Left lung (tissue), 10 donors: ENCODE data around the gene DRG2. TPM values are rescaled to one million over a fixed set of nuclear protein-coding genes. Genes with fewer than 3 reads are reported as not detected.
A peak's percentile ranks its signal among the peaks of the same experiment; 100 is the strongest.

Source experiments
- ATAC-seq: fragments of 200-7000 bp; cut with Tn5 transposase; one replicate; pipeline ENCODE4 v1.9.1; 2020; ENCODE audit warnings: moderate library complexity
- DNase-seq, 4 donors: peaks; one replicate each; pipeline ENCODE4 v3.0.0-alpha.2; 2013 to 2020
- H3K27ac ChIP-seq, 2 donors: fragments of 200-600 bp; sonication (generic) in 1 of 2; one replicate each; pipeline versions ENCODE4 v1.5.0 to v1.8.0; 2020 to 2021
- H3K27me3 ChIP-seq, 2 donors: fragments of 200-600 bp; sonication (generic) in 1 of 2; one replicate each; pipeline versions ENCODE4 v1.5.0 to v1.8.0; 2020 to 2021
- H3K36me3 ChIP-seq, 2 donors: fragments of 200-600 bp; sonication (generic) in 1 of 2; one replicate each; pipeline versions ENCODE4 v1.5.0 to v1.8.0; 2020 to 2021
- H3K4me1 ChIP-seq, 2 donors: fragments of 200-600 bp; one replicate each; pipeline ENCODE4 v1.8.0; 2021
- H3K4me3 ChIP-seq, 2 donors: fragments of 200-600 bp; sonication (generic) in 1 of 2; one replicate each; pipeline versions ENCODE4 v1.5.0 to v1.8.0; 2020 to 2021; ENCODE audit warnings: mild to moderate bottlenecking in 1 of 2
- H3K9me3 ChIP-seq, 2 donors: fragments of 200-600 bp; sonication (generic) in 1 of 2; one replicate each; pipeline versions ENCODE4 v1.5.0 to v1.8.0; 2020 to 2021
- CTCF ChIP-seq, 2 donors: fragments of 200-600 bp; sonication (generic) in 1 of 2; IDR thresholded peaks; one replicate each; pipeline versions ENCODE4 v1.5.0 to v1.8.0; 2021; ENCODE audit warnings: antibody characterized with exemption in 2 of 2
- intact Hi-C, 2 donors: fragments of 100-400 bp; cut with DNase I; formaldehyde crosslinking; loops; one replicate each; pipeline versions ENCODE4 v1.11.2 to v1.14.2; 2022
- polyA plus RNA-seq, 6 donors: library from polyadenylated mRNA; unstranded; fragments of 120-200 nt; gene quantifications; one replicate each; pipeline ENCODE4 v1.2.1, GENCODE V29; 2013; ENCODE audit not compliant: insufficient read length in 6 of 6
- total RNA-seq, 2 donors: library from RNA; stranded (reverse); fragmentation: NEBNext Ultra II Directional; extraction: Animal tissue kit (Norgen Biotek cat#: 25700); gene quantifications; one replicate each; pipeline ENCODE4 v1.2.1, GENCODE V29; 2021
- donor health status: DM: no; HTN: yes; CAD: no.
- donor health status: DM: no; HTN: no; CAD: no.

The DRG2 gene
- total and polyA plus RNA-seq, 8 donors: 30.1 to 48.2 (median 38.2) TPM

GRCh38 chr17:18089613-18090012 is 1.9 kb downstream of the DRG2 start:
- Histone ChIP-seq H3K4me1 (peaks cover 9 to 19% of the 10 kb centered on the region in 2 donors), H3K27ac (no peak overlapping the region), H3K4me3 (no peak overlapping the region), H3K9me3 (no peaks in the 10 kb centered on the region), H3K36me3 (peaks cover 0 to 37% of the 10 kb centered on the region in 2 donors), H3K27me3 (no peaks in the 10 kb centered on the region)
- ATAC-seq: no peak
- DNase-seq: no peak
- TF ChIP-seq CTCF (IDR thresholded peaks at IDR 0.05): no peak
- intact Hi-C loops: no loop called here

- DNase-seq: peak in 2 of 4 donors; percentile 21 to 58
- H3K4me1 ChIP-seq: peaks cover 3 to 5% of the 10 kb centered on the region in 2 donors
- H3K27ac ChIP-seq: no peak overlapping the region
- ATAC-seq: peak; percentile 17
- no peaks in the 10 kb centered on the region for H3K9me3 ChIP-seq
- H3K27me3 ChIP-seq: no peaks in the 10 kb centered on the region
- TF ChIP-seq CTCF (IDR thresholded peaks at IDR 0.05): no peak
- H3K36me3 ChIP-seq: peaks cover 0 to 79% of the 10 kb centered on the region in 2 donors
- intact Hi-C loops: no loop called here
- H3K4me3 ChIP-seq: no peak overlapping the region
Observed at GRCh38 chr17:18093616-18094408, 6.1 kb downstream of the DRG2 start.

GRCh38 chr17:18094409-18094807 is 6.7 kb downstream of the DRG2 start:
- H3K27me3 ChIP-seq: no peaks in the 10 kb centered on the region
- H3K9me3 ChIP-seq: no peaks in the 10 kb centered on the region
- H3K27ac ChIP-seq: no peak overlapping the region
- no peak for ATAC-seq
- no peak for TF ChIP-seq CTCF (IDR thresholded peaks at IDR 0.05)
- H3K4me3 ChIP-seq: no peak overlapping the region
- H3K4me1 ChIP-seq: no peaks in the 10 kb centered on the region
- peaks cover 0 to 85% of the 10 kb centered on the region in 2 donors for H3K36me3 ChIP-seq
- intact Hi-C loops: no loop called here
- peak in 1 of 4 donors; percentile 59 for DNase-seq

- Histone ChIP-seq H3K36me3 (peaks cover 0 to 94% of the 10 kb centered on the region in 2 donors), H3K4me1 (no peaks in the 10 kb centered on the region), H3K4me3 (no peak overlapping the region), H3K9me3 (no peaks in the 10 kb centered on the region), H3K27ac (no peak overlapping the region), H3K27me3 (no peaks in the 10 kb centered on the region)
- no peak for ATAC-seq
- intact Hi-C loops: no loop called here
- DNase-seq: no peak
- no peak for TF ChIP-seq CTCF (IDR thresholded peaks at IDR 0.05)
Observed at GRCh38 chr17:18099516-18099915, 11.8 kb downstream of the DRG2 start.

GRCh38 chr17:18100616-18101015 is 12.9 kb downstream of the DRG2 start:
- TF ChIP-seq CTCF (IDR thresholded peaks at IDR 0.05): no peak
- Histone ChIP-seq H3K4me3 (no peak overlapping the region), H3K27me3 (no peaks in the 10 kb centered on the region), H3K9me3 (no peaks in the 10 kb centered on the region), H3K36me3 (peaks cover 0 to 94% of the 10 kb centered on the region in 2 donors), H3K4me1 (no peaks in the 10 kb centered on the region), H3K27ac (no peak overlapping the region)
- ATAC-seq (no peak), DNase-seq (no peak)
- intact Hi-C loops: no loop called here
